Esophagus squamous epithelium (tissue), 5 donors: ENCODE results near the gene LRRIQ1. TPM values are rescaled to one million over a fixed set of nuclear protein-coding genes. Genes with fewer than 3 reads are reported as not detected.
"Not testable (repeated sequence)": the region's sequence is repeated elsewhere in the genome, so short reads cannot be mapped to it uniquely, and the experiment has no call there.

ENCODE experiments used
- DNase-seq: peaks from one replicate; lab custom pipeline; 2025; lab: John Stamatoyannopoulos, UW
- H3K27ac ChIP-seq, 4 donors: fragments of 200-600 bp; sonication (generic); one replicate each; pipeline ENCODE4 v1.5.1; 2016 to 2019; ENCODE audit warnings: mild to moderate bottlenecking in 1 of 4
- H3K27me3 ChIP-seq, 4 donors: fragments of 200-600 bp; sonication (generic); 1 replicate in 3 of 4; 2 replicates in 1 of 4; pipeline versions ENCODE4 v1.5.1 to v1.6.0; 2017 to 2021; ENCODE audit warnings: antibody characterized with exemption in 1 of 4
- H3K36me3 ChIP-seq, 3 donors: fragments of 200-600 bp; sonication (generic); one replicate each; pipeline ENCODE4 v1.5.1; 2016 to 2019
- H3K4me1 ChIP-seq, 3 donors: fragments of 200-600 bp; sonication (generic); one replicate each; pipeline ENCODE4 v1.5.1; 2017 to 2019
- H3K4me3 ChIP-seq, 4 donors: fragments of 200-600 bp; sonication (generic); 1 replicate in 3 of 4; 2 replicates in 1 of 4; pipeline ENCODE4 v1.5.1; 2016 to 2019; ENCODE audit warnings: mild to moderate bottlenecking in 2 of 4, moderate library complexity in 1 of 4
- H3K9me3 ChIP-seq, 3 donors: fragments of 200-600 bp; sonication (generic); one replicate each; pipeline ENCODE4 v1.5.1; 2016 to 2019
- POLR2A ChIP-seq, 4 donors: fragments of 450-650 bp; IDR thresholded peaks; one replicate each; pipeline ENCODE4 v1.6.1; 2017; ENCODE audit warnings: antibody characterized with exemption in 4 of 4, mild to moderate bottlenecking in 4 of 4, moderate library complexity in 3 of 4
- WGBS, 2 donors: methylation state at CpG; one replicate each; pipeline ENCODE4 v1.1.5; 2018; 5-methylcytosine and 5-hydroxymethylcytosine counted together
- intact Hi-C: fragments of 100-400 bp; cut with DNase I; formaldehyde crosslinking; loops from one replicate; pipeline ENCODE4 v1.15.0; 2022
- total RNA-seq, 4 donors: library from RNA; depleted of rRNA; stranded (reverse); fragments of >200 nt; gene quantifications; one replicate each; pipeline ENCODE4 v1.1.0, GENCODE V29; 2016
- TF ChIP-seq, protein P1 (sequence below), 6 experiments: fragments of 450-650 bp in 4 of 6; fragments of 200-600 bp in 2 of 6; sonication (generic) in 2 of 6; IDR thresholded peaks; one replicate each; pipeline ENCODE4 v1.5.1; 2016 to 2019; ENCODE audit warnings: antibody characterized with exemption in 6 of 6, mild to moderate bottlenecking in 4 of 6, moderate library complexity in 4 of 6
- donor health status: DM: yes; HTN: yes; CAD: no.

The LRRIQ1 gene
- total RNA-seq, 4 donors from 2014 or later: 0.09 TPM; not detected in 3

DNA sequence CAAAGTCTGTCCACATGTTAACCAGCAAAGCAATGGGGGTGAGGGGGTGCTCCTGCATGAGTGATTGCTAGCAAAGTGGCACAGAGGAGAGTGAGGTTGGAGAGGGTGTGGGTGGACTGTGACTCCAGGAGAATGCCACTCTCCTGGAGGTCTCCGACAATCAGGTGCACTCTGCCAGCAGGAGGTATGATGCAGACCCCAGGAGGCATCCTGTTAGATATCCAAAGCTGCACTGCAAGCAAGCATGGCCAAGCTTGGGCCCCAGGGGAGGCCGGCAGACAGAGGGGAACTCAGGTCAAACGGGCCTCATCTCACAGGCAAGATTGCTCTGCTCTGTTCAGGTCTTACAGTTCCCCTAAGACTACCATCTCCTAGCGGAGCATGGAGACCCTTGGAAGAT, 170.4 kb downstream of the LRRIQ1 start:
- no peak overlapping the region for H3K27ac ChIP-seq
- 78 to 100% methylated on average over 1 of the region's 4 CpGs for WGBS, 2 donors
- no peak for TF ChIP-seq POLR2A (IDR thresholded peaks at IDR 0.05)
- TF ChIP-seq, protein P1, sequence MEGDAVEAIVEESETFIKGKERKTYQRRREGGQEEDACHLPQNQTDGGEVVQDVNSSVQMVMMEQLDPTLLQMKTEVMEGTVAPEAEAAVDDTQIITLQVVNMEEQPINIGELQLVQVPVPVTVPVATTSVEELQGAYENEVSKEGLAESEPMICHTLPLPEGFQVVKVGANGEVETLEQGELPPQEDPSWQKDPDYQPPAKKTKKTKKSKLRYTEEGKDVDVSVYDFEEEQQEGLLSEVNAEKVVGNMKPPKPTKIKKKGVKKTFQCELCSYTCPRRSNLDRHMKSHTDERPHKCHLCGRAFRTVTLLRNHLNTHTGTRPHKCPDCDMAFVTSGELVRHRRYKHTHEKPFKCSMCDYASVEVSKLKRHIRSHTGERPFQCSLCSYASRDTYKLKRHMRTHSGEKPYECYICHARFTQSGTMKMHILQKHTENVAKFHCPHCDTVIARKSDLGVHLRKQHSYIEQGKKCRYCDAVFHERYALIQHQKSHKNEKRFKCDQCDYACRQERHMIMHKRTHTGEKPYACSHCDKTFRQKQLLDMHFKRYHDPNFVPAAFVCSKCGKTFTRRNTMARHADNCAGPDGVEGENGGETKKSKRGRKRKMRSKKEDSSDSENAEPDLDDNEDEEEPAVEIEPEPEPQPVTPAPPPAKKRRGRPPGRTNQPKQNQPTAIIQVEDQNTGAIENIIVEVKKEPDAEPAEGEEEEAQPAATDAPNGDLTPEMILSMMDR (IDR thresholded peaks at IDR 0.05): no peak
- H3K36me3 ChIP-seq: no peaks in the 10 kb centered on the region
- H3K4me1 ChIP-seq: no peaks in the 10 kb centered on the region
- peaks cover 0 to 10% (median 0%) of the 10 kb centered on the region in 3 donors for H3K9me3 ChIP-seq
- H3K27me3 ChIP-seq: no peaks in the 10 kb centered on the region
- DNase-seq: no peak
- no peak overlapping the region for H3K4me3 ChIP-seq
- intact Hi-C loops: no loop called here

DNA sequence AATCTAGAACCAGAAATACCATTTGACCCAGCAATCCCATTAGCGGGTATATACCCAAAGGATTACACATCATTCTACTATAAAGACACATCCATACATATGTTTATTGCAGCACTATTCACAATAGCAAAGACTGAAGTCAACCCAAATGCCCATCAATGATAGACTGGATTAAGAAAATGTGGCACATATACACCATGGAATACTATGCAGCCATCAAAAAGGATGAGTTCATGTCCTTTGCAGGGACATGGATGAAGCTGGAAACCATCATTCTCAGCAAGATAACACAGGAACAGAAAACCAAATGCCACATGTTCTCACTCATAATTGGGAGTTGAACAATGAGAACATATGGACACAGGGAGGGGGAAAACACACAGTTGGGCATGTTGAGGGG, 188.2 kb downstream of the LRRIQ1 start:
- intact Hi-C loops, DNase-seq, H3K27ac ChIP-seq, H3K4me1 ChIP-seq, H3K4me3 ChIP-seq, H3K36me3 ChIP-seq, H3K9me3 ChIP-seq, H3K27me3 ChIP-seq: not testable (repeated sequence)
- WGBS, 2 donors: 93 to 100% methylated on average over 1 of the region's 1 CpG

DNA sequence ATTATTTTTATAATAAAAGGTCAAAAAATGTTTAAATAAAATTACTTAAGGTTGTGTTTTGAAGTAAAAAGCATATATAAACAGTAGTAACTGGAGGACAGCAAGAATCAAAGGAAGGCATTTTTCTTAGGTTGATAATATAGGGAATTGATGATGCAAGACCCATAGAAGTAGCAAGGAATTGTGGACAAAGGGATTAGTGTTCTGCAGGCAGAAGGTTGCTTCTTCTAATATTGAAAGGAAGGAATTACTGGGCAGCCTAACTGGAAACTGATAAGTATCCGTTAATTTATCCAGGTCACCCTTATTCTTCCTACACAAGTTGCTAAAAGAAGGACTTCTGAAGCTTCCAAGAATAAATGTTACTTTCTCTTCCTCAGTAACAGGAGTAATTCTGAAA, 189.3 kb downstream of the LRRIQ1 start:
- Histone ChIP-seq H3K36me3 (no peaks in the 10 kb centered on the region), H3K27ac (no peak overlapping the region), H3K4me1 (no peaks in the 10 kb centered on the region), H3K9me3 (no peaks in the 10 kb centered on the region), H3K4me3 (no peak overlapping the region), H3K27me3 (no peaks in the 10 kb centered on the region)
- intact Hi-C loops: no loop called here
- WGBS, 2 donors: 33 to 42% methylated on average over 1 of the region's 1 CpG
- no peak for DNase-seq
- TF ChIP-seq, protein P1 (IDR thresholded peaks at IDR 0.05): no peak
- no peak for TF ChIP-seq POLR2A (IDR thresholded peaks at IDR 0.05)

DNA sequence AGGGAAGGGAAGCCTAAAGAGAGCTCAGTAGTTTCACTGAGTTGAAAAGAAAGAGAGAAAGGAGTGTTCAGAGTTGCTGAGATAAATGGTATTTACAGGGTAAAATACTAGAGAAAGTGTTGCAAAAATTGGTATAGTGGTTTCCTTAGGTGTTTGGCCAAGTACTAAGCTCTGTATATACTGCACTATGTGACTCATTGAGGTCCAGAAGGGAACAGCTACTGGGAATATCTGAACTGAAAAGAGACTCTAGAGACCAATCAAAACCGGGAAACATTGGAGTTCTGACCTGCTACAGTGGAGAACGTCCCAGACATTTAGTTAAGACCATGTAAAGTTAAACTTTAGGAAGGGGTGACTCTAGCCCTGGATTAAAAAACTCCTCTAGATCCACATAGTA, 201.2 kb downstream of the LRRIQ1 start:
- H3K9me3 ChIP-seq: no peaks in the 10 kb centered on the region
- no peaks in the 10 kb centered on the region for H3K36me3 ChIP-seq
- TF ChIP-seq POLR2A (IDR thresholded peaks at IDR 0.05): no peak
- TF ChIP-seq, protein P1 (IDR thresholded peaks at IDR 0.05): no peak
- no peak overlapping the region for H3K27ac ChIP-seq
- 36 to 45% methylated on average over 2 of the region's 2 CpGs for WGBS, 2 donors
- H3K4me3 ChIP-seq: no peak overlapping the region
- H3K4me1 ChIP-seq: no peaks in the 10 kb centered on the region
- intact Hi-C loops: no loop called here
- H3K27me3 ChIP-seq: no peaks in the 10 kb centered on the region
- DNase-seq: no peak

DNA sequence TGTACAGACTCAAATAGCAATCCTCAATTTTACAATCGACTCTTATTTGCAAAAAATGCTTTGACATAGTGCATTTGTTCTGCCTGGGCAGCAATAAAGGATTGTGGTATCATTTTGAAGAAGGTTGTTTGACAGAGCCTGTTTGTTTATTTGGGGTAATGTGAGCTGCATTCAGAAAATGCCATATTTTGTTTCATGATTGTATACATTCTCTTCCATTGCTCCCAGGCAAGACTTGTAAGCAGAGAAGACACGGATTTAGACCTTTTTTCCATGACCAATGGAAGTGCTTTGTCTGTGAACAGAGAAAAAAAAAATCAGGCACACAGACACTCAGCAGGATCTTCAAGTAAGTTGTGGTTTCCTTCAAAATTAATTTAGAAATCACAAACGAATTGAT, 208.4 kb downstream of the LRRIQ1 start:
- H3K9me3 ChIP-seq: no peaks in the 10 kb centered on the region
- H3K36me3 ChIP-seq: no peaks in the 10 kb centered on the region
- H3K27me3 ChIP-seq: no peaks in the 10 kb centered on the region
- intact Hi-C loops: no loop called here
- 29 to 32% methylated on average over 3 of the region's 3 CpGs for WGBS, 2 donors
- H3K4me3 ChIP-seq: no peak overlapping the region
- no peaks in the 10 kb centered on the region for H3K4me1 ChIP-seq
- H3K27ac ChIP-seq: no peak overlapping the region
- no peak for DNase-seq
- TF ChIP-seq, protein P1 (IDR thresholded peaks at IDR 0.05): no peak
- no peak for TF ChIP-seq POLR2A (IDR thresholded peaks at IDR 0.05)

DNA sequence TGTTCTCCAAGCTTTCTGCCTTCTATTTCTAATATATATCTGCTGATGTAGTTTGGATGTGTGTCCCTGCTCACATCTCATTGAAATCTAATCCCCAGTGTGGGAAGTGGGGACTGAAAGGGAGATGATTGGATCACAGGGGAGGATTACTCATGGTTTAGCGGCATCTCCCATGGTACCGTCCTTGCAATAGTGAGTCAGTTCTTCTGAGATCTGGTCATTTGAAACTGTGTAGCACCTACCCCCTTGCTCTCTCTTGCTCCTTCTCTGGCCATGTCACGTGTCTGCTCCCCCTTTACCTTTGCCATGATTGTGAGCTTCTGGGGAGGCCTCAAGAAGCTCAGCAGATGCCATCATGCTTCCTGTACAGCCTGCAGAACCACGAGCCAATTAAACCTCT, 217.7 kb downstream of the LRRIQ1 start:
- Histone ChIP-seq H3K27ac (no peak overlapping the region), H3K4me3 (no peak overlapping the region), H3K27me3 (no peaks in the 10 kb centered on the region), H3K9me3 (no peaks in the 10 kb centered on the region), H3K36me3 (no peaks in the 10 kb centered on the region), H3K4me1 (no peaks in the 10 kb centered on the region)
- DNase-seq: no peak
- intact Hi-C loops: no loop called here
- 55 to 65% methylated on average over 3 to 4 of the region's 4 CpGs for WGBS, 2 donors
- TF ChIP-seq, protein P1 (IDR thresholded peaks at IDR 0.05): no peak
